GM21447 (cell line): ENCODE data around the gene CINP.
"Not testable (repeated sequence)": the region's sequence is repeated elsewhere in the genome, so short reads cannot be mapped to it uniquely, and the experiment has no call there.

ENCODE experiments used
- ATAC-seq: cut with Tn5 transposase; IDR thresholded peaks from one replicate; pipeline ENCODE4 v1.9.1; 2021; ENCODE audit not compliant: unreplicated experiment

Gene CINP

GRCh38 chr14:102356280-102356679 lies 6.4 kb downstream of the CINP start:
- no peak for ATAC-seq

GRCh38 chr14:102353126-102353619 lies 9.5 kb downstream of the CINP start:
- ATAC-seq, result no peak

GRCh38 chr14:102352213-102352612 lies 10.5 kb downstream of the CINP start:
- no peak for ATAC-seq

- ATAC-seq, result not testable (repeated sequence)
Observed at GRCh38 chr14:102351593-102351992, 11.1 kb downstream of the CINP start.

GRCh38 chr14:102351023-102351422 lies 11.7 kb downstream of the CINP start:
- ATAC-seq, result no peak

GRCh38 chr14:102348376-102348775 lies 14.3 kb downstream of the CINP start:
- ATAC-seq, result no peak

- ATAC-seq, result no peak
Observed at GRCh38 chr14:102346645-102347044, 16.0 kb downstream of the CINP start.

GRCh38 chr14:102345232-102345631 lies 17.5 kb downstream of the CINP start:
- no peak for ATAC-seq

GRCh38 chr14:102344485-102344884 lies 18.2 kb downstream of the CINP start:
- ATAC-seq, result no peak

- no peak for ATAC-seq
Observed at GRCh38 chr14:102344084-102344483, 18.6 kb downstream of the CINP start.

- no peak for ATAC-seq
Observed at GRCh38 chr14:102342238-102342637, 20.5 kb downstream of the CINP start.

GRCh38 chr14:102341566-102341965 lies 21.1 kb downstream of the CINP start:
- ATAC-seq, result no peak

- ATAC-seq, result no peak
Observed at GRCh38 chr14:102338724-102339123, 24.0 kb downstream of the CINP start.

- no peak for ATAC-seq
Observed at GRCh38 chr14:102335163-102335562, 27.5 kb downstream of the CINP start.

- ATAC-seq, result no peak
Observed at GRCh38 chr14:102333795-102334705, 28.6 kb downstream of the CINP start.

- ATAC-seq, result no peak
Observed at GRCh38 chr14:102333390-102333789, 29.3 kb downstream of the CINP start.

GRCh38 chr14:102330806-102331205 lies 31.9 kb downstream of the CINP start:
- ATAC-seq, result no peak

GRCh38 chr14:102329381-102329780 lies 33.3 kb downstream of the CINP start:
- not testable (repeated sequence) for ATAC-seq

- no peak for ATAC-seq
Observed at GRCh38 chr14:102326583-102326982, 36.1 kb downstream of the CINP start.

GRCh38 chr14:102325791-102326345 lies 36.8 kb downstream of the CINP start:
- no peak for ATAC-seq

- ATAC-seq, result no peak
Observed at GRCh38 chr14:102323102-102323501, 39.6 kb downstream of the CINP start.
